IMR-90 (cell line): ENCODE data around the gene STX17. TPM values are rescaled to one million over a fixed set of nuclear protein-coding genes. Genes with fewer than 3 reads are reported as not detected.

ENCODE experiments used
- ATAC-seq: fragments of 200-7000 bp; cut with Tn5 transposase; 2 replicates; pipeline ENCODE4 v1.9.1; 2020; ENCODE audit warnings: low read depth, mild to moderate bottlenecking, moderate library complexity
- Bru-seq: library from RNA; stranded (reverse); fragments of 400-500 nt; gene quantifications from one replicate; lab custom pipeline; 2021; lab: Mats Ljungman, UMichigan
- BruChase-seq, 2 experiments: library from RNA; stranded (reverse); fragments of 400-500 nt; gene quantifications; one replicate each; lab custom pipeline; 2021; lab: Mats Ljungman, UMichigan
- BruUV-seq: library from RNA; stranded (reverse); fragments of 400-500 nt; replicated peaks from 2 replicates; lab custom pipeline; 2021; lab: Mats Ljungman, UMichigan
- CTCF ChIA-PET: fragments of 300-600 bp; formaldehyde crosslinking; extraction: SDS; loops from one replicate; lab custom pipeline; 2021; ENCODE audit warnings: antibody characterized with exemption; lab: Yijun Ruan, JAX
- POLR2A ChIA-PET: fragments of 300-600 bp; sonication (Branson Sonifier 250); formaldehyde crosslinking; loops from one replicate; lab custom pipeline; 2022; ENCODE audit warnings: antibody characterized with exemption; ENCODE audit not compliant: unreplicated experiment; lab: Charles Lee
- DNase-seq: peaks from one replicate; pipeline ENCODE4 v3.0.0; 2013
- H2AFZ ChIP-seq: replicated peaks from 2 replicates; pipeline ENCODE3; 2013; ENCODE audit warnings: low read length, mild to moderate bottlenecking; ENCODE audit not compliant: poor library complexity
- H2AK5ac ChIP-seq: 2 replicates; pipeline ENCODE4 v1.6.1; 2013; ENCODE audit warnings: low read depth, low read length, inconsistent platforms
- H2AK9ac ChIP-seq: replicated peaks from 2 replicates; pipeline ENCODE3; 2013; ENCODE audit warnings: mild to moderate bottlenecking, low read depth, low read length, moderate library complexity; ENCODE audit not compliant: poor library complexity
- H2BK120ac ChIP-seq: 2 replicates; pipeline ENCODE4 v1.6.1; 2013; ENCODE audit warnings: low read depth, low read length, inconsistent platforms
- H2BK15ac ChIP-seq: 3 replicates; pipeline ENCODE4 v1.6.1; 2013; ENCODE audit warnings: low read depth, low read length, inconsistent platforms
- H2BK20ac ChIP-seq: 2 replicates; pipeline ENCODE4 v1.6.1; 2013; ENCODE audit warnings: low read depth, mild to moderate bottlenecking, inconsistent platforms, low read length, moderate library complexity
- H2BK5ac ChIP-seq: 2 replicates; pipeline ENCODE4 v1.6.1; 2013; ENCODE audit warnings: mild to moderate bottlenecking, low read depth, low read length, inconsistent platforms; ENCODE audit not compliant: poor library complexity, severe bottlenecking
- H3K14ac ChIP-seq: replicated peaks from 2 replicates; pipeline ENCODE4 v1.6.1; 2013; ENCODE audit warnings: low read depth, low read length, inconsistent platforms
- H3K18ac ChIP-seq: 2 replicates; pipeline ENCODE4 v1.6.1; 2013; ENCODE audit warnings: low read depth, low read length, control low read depth
- H3K23ac ChIP-seq: 2 replicates; pipeline ENCODE4 v1.6.1; 2013; ENCODE audit warnings: low read depth, low read length, inconsistent platforms
- H3K27ac ChIP-seq: 2 replicates; pipeline ENCODE4 v1.5.1; 2013; ENCODE audit warnings: mild to moderate bottlenecking, control low read depth, low read length; ENCODE audit not compliant: insufficient read depth
- H3K27me3 ChIP-seq: 2 replicates; pipeline ENCODE4 v1.6.1; 2013; ENCODE audit warnings: low read length; ENCODE audit not compliant: control insufficient read depth, insufficient read depth
- H3K36me3 ChIP-seq: 2 replicates; pipeline ENCODE4 v1.6.1; 2013; ENCODE audit warnings: low read length, mixed read lengths; ENCODE audit not compliant: control insufficient read depth, insufficient read depth
- H3K4ac ChIP-seq: 2 replicates; pipeline ENCODE4 v1.6.1; 2013; ENCODE audit warnings: low read depth, low read length, inconsistent platforms
- H3K4me1 ChIP-seq: 2 replicates; pipeline ENCODE4 v1.6.1; 2013; ENCODE audit warnings: low read length, mixed read lengths; ENCODE audit not compliant: control insufficient read depth, insufficient read depth
- H3K4me2 ChIP-seq: 2 replicates; pipeline ENCODE4 v1.6.1; 2013; ENCODE audit warnings: low read depth, mild to moderate bottlenecking, control low read depth, low read length, moderate library complexity
- H3K4me3 ChIP-seq: 2 replicates; pipeline ENCODE4 v1.5.1; 2013; ENCODE audit warnings: low read depth, mild to moderate bottlenecking, control low read depth, low read length, moderate library complexity; ENCODE audit not compliant: insufficient read depth
- H3K56ac ChIP-seq: 2 replicates; pipeline ENCODE4 v1.6.1; 2013; ENCODE audit warnings: low read length, inconsistent platforms; ENCODE audit not compliant: insufficient read depth; ENCODE audit errors: extremely low read depth
- H3K79me1 ChIP-seq, 2 experiments: 2 replicates each; pipeline ENCODE4 v1.6.1; 2013; ENCODE audit warnings: low read length in 2 of 2, inconsistent platforms in 1 of 2, low read depth in 1 of 2
- H3K9ac ChIP-seq: 2 replicates; pipeline ENCODE4 v1.6.1; 2013; ENCODE audit warnings: low read depth, low read length, control low read depth
- H3K9me1 ChIP-seq: 2 replicates; pipeline ENCODE4 v1.6.1; 2013; ENCODE audit warnings: low read length, inconsistent platforms; ENCODE audit not compliant: insufficient read depth
- H3K9me3 ChIP-seq: 2 replicates; pipeline ENCODE4 v1.6.1; 2013; ENCODE audit warnings: low read length; ENCODE audit not compliant: control insufficient read depth, insufficient read depth
- H4K20me1 ChIP-seq: 2 replicates; pipeline ENCODE4 v1.6.1; 2013; ENCODE audit warnings: low read length, inconsistent platforms; ENCODE audit not compliant: insufficient read depth
- H4K5ac ChIP-seq: 2 replicates; pipeline ENCODE4 v1.6.1; 2013; ENCODE audit warnings: mild to moderate bottlenecking, low read depth, low read length, control low read depth
- H4K8ac ChIP-seq, 2 experiments: 2 replicates each; pipeline ENCODE4 v1.6.1; 2013; ENCODE audit warnings: low read depth in 2 of 2, low read length in 2 of 2, control low read depth in 1 of 2, inconsistent platforms in 1 of 2
- H4K91ac ChIP-seq: 2 replicates; pipeline ENCODE4 v1.6.1; 2013; ENCODE audit warnings: low read depth, low read length, inconsistent platforms; ENCODE audit not compliant: insufficient read depth
- CHD1 ChIP-seq: IDR thresholded peaks from 2 replicates; pipeline ENCODE4 v1.6.1; 2012; ENCODE audit warnings: low read depth, low read length, improper control_type of control experiment
- ELK1 ChIP-seq: fragments of 150-350 bp; IDR thresholded peaks from 2 replicates; pipeline ENCODE4 v1.6.1; 2016; ENCODE audit warnings: low read depth, mild to moderate bottlenecking, low read length, moderate library complexity, borderline replicate concordance
- FOS ChIP-seq: fragments of 150-350 bp; IDR thresholded peaks from 2 replicates; pipeline ENCODE4 v1.6.1; 2016; ENCODE audit warnings: low read depth, low read length
- MAZ ChIP-seq: IDR thresholded peaks from 2 replicates; pipeline ENCODE4 v1.6.1; 2012; ENCODE audit warnings: low read depth, mild to moderate bottlenecking, low read length, improper control_type of control experiment, moderate library complexity, borderline replicate concordance
- NFE2L2 ChIP-seq: fragments of 150-350 bp; IDR thresholded peaks from 2 replicates; pipeline ENCODE4 v1.6.1; 2016; ENCODE audit warnings: low read depth, mild to moderate bottlenecking, low read length
- POLR2A ChIP-seq: IDR thresholded peaks from 2 replicates; pipeline ENCODE4 v1.6.1; 2012; ENCODE audit warnings: mild to moderate bottlenecking, low read depth, low read length
- RCOR1 ChIP-seq: IDR thresholded peaks from 2 replicates; pipeline ENCODE4 v1.6.1; 2012; ENCODE audit warnings: mild to moderate bottlenecking, low read length, improper control_type of control experiment; ENCODE audit not compliant: insufficient replicate concordance
- RFX5 ChIP-seq: IDR thresholded peaks from 2 replicates; pipeline ENCODE4 v1.8.0; 2012; ENCODE audit warnings: low read depth, mild to moderate bottlenecking, low read length, moderate library complexity
- whole genome bisulfite sequencing, 2 experiments: methylation state at CpG; one replicate each; pipeline versions ENCODE4 v1.1.5 to v1.1.7; 2013; ENCODE audit warnings: missing lambda C conversion rate in 2 of 2; ENCODE audit not compliant: insufficient read length in 1 of 2; ENCODE audit errors: extremely low coverage in 2 of 2; 5-methylcytosine and 5-hydroxymethylcytosine counted together
- dilution Hi-C: fragments of 300-500 bp; cut with HindIII; formaldehyde crosslinking; loops from one replicate; pipeline ENCODE4 v1.14.3; 2018; ENCODE audit warnings: low sequenced_read_pairs; ENCODE audit not compliant: unreplicated experiment
- in situ Hi-C: fragments of 300-500 bp; cut with MboI; formaldehyde crosslinking; loops from 3 replicates; pipeline ENCODE4 v1.14.3; 2019; ENCODE audit warnings: low sequenced_read_pairs, inconsistent platforms, mixed read lengths
- intact Hi-C: fragments of 100-400 bp; cut with micrococcal nuclease; formaldehyde crosslinking; loops from 2 replicates; pipeline ENCODE4 v1.10.0; 2022
- long read RNA-seq: library from polyadenylated mRNA; unstranded; transcript quantifications from one replicate; pipeline ENCODE4 v2.0.0, GENCODE V29; 2021; ENCODE audit not compliant: unreplicated experiment
- polyA plus RNA-seq, 3 experiments: library from polyadenylated mRNA; depleted of rRNA; stranded (reverse); fragments of >200 nt; gene quantifications; 2 replicates each; pipeline ENCODE4 v1.2.3, GENCODE V29; 2012; ENCODE audit warnings: low replicate concordance in 1 of 3
- total RNA-seq: library from RNA; depleted of rRNA; stranded (reverse); fragments of >200 nt; gene quantifications from 2 replicates; pipeline ENCODE4 v1.2.3, GENCODE V29; 2012; rRNA removed
- TF ChIP-seq, protein P1 (sequence below): fragments of 150-350 bp; IDR thresholded peaks from 2 replicates; pipeline ENCODE4 v1.6.1; 2017; ENCODE audit warnings: mild to moderate bottlenecking, antibody characterized with exemption, low read length, low read depth
- TF ChIP-seq, protein P2 (sequence below): conservative IDR thresholded peaks from 2 replicates; pipeline ENCODE4 v1.5.1; 2012; ENCODE audit warnings: mild to moderate bottlenecking, low read depth, low read length, improper control_type of control experiment

Gene STX17
- total RNA-seq (11.7 and 17.2 TPM in 2 replicates), polyA plus RNA-seq (2012; rRNA removed) (4.7 and 6.2 TPM in 2 replicates), Bru-seq, nascent RNA (percentile 63 among the genes with signal in this experiment), BruChase-seq, experiment 1, labeled RNA remaining after a 6-hour chase (percentile 58 among the genes with signal in this experiment), BruChase-seq, experiment 2, labeled RNA remaining after a 2-hour chase (percentile 70 among the genes with signal in this experiment)
- 0.99 and 1.3 TPM in 2 replicates for polyA plus RNA-seq (2012; cell fraction: cytosol; rRNA removed)
- 1.7 and 14.5 TPM in 2 replicates for polyA plus RNA-seq (2012; cell fraction: nucleus; rRNA removed; ENCODE audit: low replicate concordance)
- long read RNA-seq, transcript STX17-201 (8 exons, 2,713 nt): major isoform, 9 of 17 reads
- long read RNA-seq, partial matches to known transcripts: 3 of 17 reads
- long read RNA-seq, other reads (novel, unspliced or antisense): 5 of 17 reads

DNA sequence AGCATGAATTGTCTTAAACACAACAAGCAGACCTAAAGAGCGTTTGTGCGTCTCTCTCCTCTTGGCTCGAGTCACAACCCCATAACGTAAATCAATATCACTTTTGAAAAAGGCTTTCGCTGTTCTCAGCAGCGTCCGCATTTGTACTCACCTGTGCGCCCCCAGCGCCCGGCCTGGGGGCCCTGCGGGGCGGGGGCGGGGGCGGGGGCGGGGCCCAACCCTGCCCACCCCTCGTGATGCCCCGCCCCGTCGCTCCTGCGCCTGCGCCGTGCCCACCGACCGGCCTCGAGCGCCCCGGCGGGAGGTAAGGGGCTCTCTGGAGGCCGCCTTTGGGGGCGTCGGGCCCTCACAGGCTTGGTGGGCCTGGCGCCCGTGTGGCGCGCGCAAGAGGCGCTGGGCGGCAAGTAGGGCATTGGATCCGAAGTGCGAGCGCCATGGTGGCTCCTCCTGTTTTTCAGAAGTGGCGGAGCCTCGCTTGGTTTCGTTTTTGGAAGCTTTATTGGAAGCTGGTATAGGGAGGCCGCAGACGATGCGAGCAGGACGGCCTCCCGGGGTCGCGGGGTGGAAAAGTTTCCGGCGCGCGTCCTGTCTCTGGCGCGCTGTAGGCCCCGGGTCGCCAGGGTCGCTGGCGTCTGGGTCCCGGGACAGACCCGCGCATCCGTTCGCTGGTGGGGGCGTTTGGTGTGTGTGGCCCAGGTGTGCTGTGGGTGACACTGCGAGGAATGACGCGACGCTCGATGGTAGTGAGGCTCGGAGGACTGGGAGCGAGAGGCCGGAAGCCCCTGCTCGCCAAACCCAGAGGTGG lies at the start of gene STX17:
STX17 (plus strand) TSS at position 252 of the 805 bp plus-strand sequence. CDS start 8,586 bp downstream, outside the sequence.
- intact Hi-C loops: loop anchor here (1.0 to 10.0 kb wide), 3 partner anchors 86 to 642 kb away; no protein-coding TSS in a partner anchor
- H3K9me1 ChIP-seq: no peaks in the 10 kb centered on the region
- H3K27me3 ChIP-seq: 0 out of 2 replicates have a peak, but pooled peaks cover 2% of the 10 kb centered on the region
- peak within 1 kb of the TSS; percentile 92 for H4K5ac ChIP-seq
- peak within 1 kb of the TSS; percentile 99 for H3K4me3 ChIP-seq
- peaks cover 14 to 25% of the 10 kb centered on the region in 2 experiments for H3K79me1 ChIP-seq
- H4K20me1 ChIP-seq: no peaks in the 10 kb centered on the region
- peak within 1 kb of the TSS; percentile 86 for H3K18ac ChIP-seq
- DNase-seq (peak; percentile 69), ATAC-seq (peak; percentile 97)
- H4K91ac ChIP-seq: peak within 1 kb of the TSS; percentile 76
- in situ Hi-C loops: no loop called here
- peak within 1 kb of the TSS; percentile 79 for H3K14ac ChIP-seq
- ChIA-PET POLR2A (no interaction called here), CTCF (interaction anchor here (0.6 to 1.5 kb wide), 2 partner anchors 9 to 22 kb away, joined by 3 to 5 read pairs; no protein-coding TSS in a partner anchor)
- peak within 1 kb of the TSS; percentile 95 for H3K9ac ChIP-seq
- H2AK5ac ChIP-seq: peak within 1 kb of the TSS; percentile 50; the same call in 1 of the 2 replicates
- peak within 1 kb of the TSS; percentile 78 to 92 for H4K8ac ChIP-seq
- WGBS, 2 experiments: 3% methylated on average over 13 of the region's 76 CpGs; no CpG with 5 or more reads in 1 of the 2 experiments
- peak within 1 kb of the TSS; percentile 62 for H3K56ac ChIP-seq
- H3K9me3 ChIP-seq: no peaks in the 10 kb centered on the region
- H2BK120ac ChIP-seq: peak within 1 kb of the TSS; percentile 84
- H2BK15ac ChIP-seq: no peak within 1 kb of the TSS; the same call in 2 of the 3 replicates
- BruUV-seq: TSS peak; percentile 15
- H3K27ac ChIP-seq: peak within 1 kb of the TSS; percentile 91
- dilution Hi-C loops: no loop called here
- peak within 1 kb of the TSS; percentile 79 for H3K4ac ChIP-seq
- H3K23ac ChIP-seq: peak within 1 kb of the TSS; percentile 74
- peak within 1 kb of the TSS; percentile 93 for H2AFZ ChIP-seq
- H3K4me1 ChIP-seq: no peaks in the 10 kb centered on the region
- peak within 1 kb of the TSS; percentile 83 for H2BK5ac ChIP-seq
- 0 out of 2 replicates have a peak within 1 kb of the TSS, but pooled peaks have one; percentile 33 for H2BK20ac ChIP-seq
- H3K4me2 ChIP-seq: peak within 1 kb of the TSS; percentile 95
- H2AK9ac ChIP-seq: peak within 1 kb of the TSS; percentile 2
- H3K36me3 ChIP-seq: no peaks in the 10 kb centered on the region
- TF ChIP-seq, protein P1, sequence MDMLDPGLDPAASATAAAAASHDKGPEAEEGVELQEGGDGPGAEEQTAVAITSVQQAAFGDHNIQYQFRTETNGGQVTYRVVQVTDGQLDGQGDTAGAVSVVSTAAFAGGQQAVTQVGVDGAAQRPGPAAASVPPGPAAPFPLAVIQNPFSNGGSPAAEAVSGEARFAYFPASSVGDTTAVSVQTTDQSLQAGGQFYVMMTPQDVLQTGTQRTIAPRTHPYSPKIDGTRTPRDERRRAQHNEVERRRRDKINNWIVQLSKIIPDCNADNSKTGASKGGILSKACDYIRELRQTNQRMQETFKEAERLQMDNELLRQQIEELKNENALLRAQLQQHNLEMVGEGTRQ: no peak
- TF ChIP-seq FOS: no peak
- TF ChIP-seq ELK1: no peak
- peak; percentile 67 for TF ChIP-seq POLR2A
- no peak for TF ChIP-seq NFE2L2
- TF ChIP-seq, protein P2, sequence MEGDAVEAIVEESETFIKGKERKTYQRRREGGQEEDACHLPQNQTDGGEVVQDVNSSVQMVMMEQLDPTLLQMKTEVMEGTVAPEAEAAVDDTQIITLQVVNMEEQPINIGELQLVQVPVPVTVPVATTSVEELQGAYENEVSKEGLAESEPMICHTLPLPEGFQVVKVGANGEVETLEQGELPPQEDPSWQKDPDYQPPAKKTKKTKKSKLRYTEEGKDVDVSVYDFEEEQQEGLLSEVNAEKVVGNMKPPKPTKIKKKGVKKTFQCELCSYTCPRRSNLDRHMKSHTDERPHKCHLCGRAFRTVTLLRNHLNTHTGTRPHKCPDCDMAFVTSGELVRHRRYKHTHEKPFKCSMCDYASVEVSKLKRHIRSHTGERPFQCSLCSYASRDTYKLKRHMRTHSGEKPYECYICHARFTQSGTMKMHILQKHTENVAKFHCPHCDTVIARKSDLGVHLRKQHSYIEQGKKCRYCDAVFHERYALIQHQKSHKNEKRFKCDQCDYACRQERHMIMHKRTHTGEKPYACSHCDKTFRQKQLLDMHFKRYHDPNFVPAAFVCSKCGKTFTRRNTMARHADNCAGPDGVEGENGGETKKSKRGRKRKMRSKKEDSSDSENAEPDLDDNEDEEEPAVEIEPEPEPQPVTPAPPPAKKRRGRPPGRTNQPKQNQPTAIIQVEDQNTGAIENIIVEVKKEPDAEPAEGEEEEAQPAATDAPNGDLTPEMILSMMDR: no peak
- no peak for TF ChIP-seq RCOR1
- TF ChIP-seq CHD1: no peak
- TF ChIP-seq RFX5: no peak
- peak; percentile 25; the same call in 1 of the 2 replicates for TF ChIP-seq MAZ
